HUES64 (cell line): Measurements from ENCODE around the gene TMEM225B.
"Not testable (repeated sequence)": the region's sequence is repeated elsewhere in the genome, so short reads cannot be mapped to it uniquely, and the experiment has no call there.

Source experiments
- H3K27ac ChIP-seq: 2 replicates; pipeline ENCODE4 v1.7.0; 2013; ENCODE audit warnings: low read depth, low read length, inconsistent platforms
- H3K27me3 ChIP-seq: 2 replicates; pipeline ENCODE4 v1.6.1; 2013; ENCODE audit warnings: mild to moderate bottlenecking, low read length; ENCODE audit not compliant: insufficient read depth
- H3K36me3 ChIP-seq: 2 replicates; pipeline ENCODE4 v1.6.1; 2013; ENCODE audit warnings: mild to moderate bottlenecking, low read length; ENCODE audit not compliant: insufficient read depth
- H3K4me1 ChIP-seq: 2 replicates; pipeline ENCODE4 v1.6.1; 2013; ENCODE audit warnings: mild to moderate bottlenecking, low read length, moderate library complexity; ENCODE audit not compliant: insufficient read depth
- H3K4me3 ChIP-seq: 2 replicates; pipeline ENCODE4 v1.5.1; 2013; ENCODE audit warnings: mild to moderate bottlenecking, low read length, moderate library complexity
- H3K9ac ChIP-seq: 2 replicates; pipeline ENCODE4 v1.6.1; 2013; ENCODE audit warnings: mild to moderate bottlenecking, low read depth, low read length
- H3K9me3 ChIP-seq: 2 replicates; pipeline ENCODE4 v1.6.1; 2013; ENCODE audit warnings: low read depth, low read length; ENCODE audit not compliant: insufficient read depth
- whole genome bisulfite sequencing: fragments of 150-250, 120-280 bp; methylation state at CpG from one replicate; pipeline ENCODE4 v1.1.7; 2013; ENCODE audit warnings: missing lambda C conversion rate; 5-methylcytosine and 5-hydroxymethylcytosine counted together

TMEM225B gene

DNA sequence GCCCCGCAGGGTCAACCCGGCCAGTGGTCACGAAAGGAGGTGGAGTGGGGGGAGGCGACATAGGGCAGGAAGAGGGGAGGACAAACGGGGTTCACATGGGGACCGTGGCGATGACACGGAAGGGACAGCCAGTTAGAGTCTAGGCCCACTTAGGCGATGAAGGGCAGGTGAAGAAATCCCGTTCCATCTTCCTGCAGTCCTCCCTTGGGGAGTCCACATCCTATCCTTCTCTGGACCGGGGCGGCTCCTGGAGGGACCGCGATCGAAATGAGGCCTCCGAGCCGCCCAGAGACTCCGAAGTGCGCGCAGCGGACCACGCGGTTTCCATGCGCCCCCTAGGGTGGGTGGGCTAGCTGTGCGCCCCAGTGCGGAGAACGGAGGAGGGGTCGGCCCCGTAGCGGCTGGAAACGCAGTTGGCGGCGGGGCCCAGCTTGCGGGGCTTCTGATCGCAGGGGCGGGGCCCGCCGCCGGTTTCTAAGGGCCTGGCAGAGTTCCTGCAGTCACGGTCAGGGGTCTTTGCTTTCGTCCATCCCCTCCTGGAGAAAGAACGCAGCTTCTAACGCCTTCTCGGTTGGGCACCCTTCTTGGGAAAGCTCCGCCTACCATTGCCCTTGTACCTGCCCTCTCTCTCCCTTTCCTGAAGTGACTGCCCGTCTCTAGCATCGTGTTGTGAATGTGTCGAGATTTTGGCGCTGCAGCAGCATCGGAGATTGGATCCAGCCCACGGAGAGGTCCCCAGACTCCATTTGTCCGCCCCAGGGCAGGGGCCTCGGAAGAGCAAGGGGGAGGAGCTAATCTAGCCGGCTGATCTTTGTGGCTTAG, 17.9 kb upstream of the TMEM225B start:
- Histone ChIP-seq H3K36me3 (no peaks in the 10 kb centered on the region), H3K27me3 (no peaks in the 10 kb centered on the region), H3K4me1 (peaks cover 15% of the 10 kb centered on the region), H3K9me3 (no peaks in the 10 kb centered on the region), H3K27ac (peak overlapping the region; percentile 42), H3K9ac (peak overlapping the region; percentile 82), H3K4me3 (peak overlapping the region; percentile 79)
- WGBS, result 7% methylated on average over 53 of the region's 54 CpGs

DNA sequence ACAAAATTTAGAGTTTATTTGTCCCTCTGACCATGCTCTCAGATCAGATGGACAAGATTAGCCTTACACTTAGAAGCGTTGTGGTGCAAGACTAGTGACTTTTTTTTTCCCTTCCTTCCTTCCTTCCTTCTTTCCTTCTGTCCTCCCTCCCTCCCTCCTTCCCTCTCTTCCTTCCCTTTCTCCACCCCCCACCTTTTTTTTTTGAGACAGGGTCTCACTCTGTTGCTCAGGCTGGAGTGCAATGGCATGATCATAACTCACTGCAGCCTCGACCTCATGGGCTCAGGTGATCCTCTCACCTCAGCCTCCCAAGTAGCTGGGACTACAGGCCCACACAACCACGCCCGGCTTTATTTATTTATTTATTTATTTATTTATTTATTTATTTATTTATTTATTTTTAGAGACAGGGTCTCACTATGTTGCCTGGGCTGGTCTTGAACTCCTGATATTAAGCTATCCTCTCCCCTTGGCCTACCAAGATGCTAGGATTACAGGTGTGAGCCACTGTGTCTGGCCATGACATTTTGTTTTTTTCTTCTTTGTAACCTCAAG, 17.2 kb upstream of the TMEM225B start:
- Histone ChIP-seq H3K4me3 (peak overlapping the region; percentile 79), H3K27ac (peak overlapping the region; percentile 42; the same call in 1 of the 2 replicates), H3K4me1 (peaks cover 10% of the 10 kb centered on the region), H3K9ac (peak overlapping the region; percentile 82)
- H3K27me3 ChIP-seq, H3K9me3 ChIP-seq, H3K36me3 ChIP-seq: not testable (repeated sequence)
- WGBS, result 45% methylated on average over 2 of the region's 4 CpGs

DNA sequence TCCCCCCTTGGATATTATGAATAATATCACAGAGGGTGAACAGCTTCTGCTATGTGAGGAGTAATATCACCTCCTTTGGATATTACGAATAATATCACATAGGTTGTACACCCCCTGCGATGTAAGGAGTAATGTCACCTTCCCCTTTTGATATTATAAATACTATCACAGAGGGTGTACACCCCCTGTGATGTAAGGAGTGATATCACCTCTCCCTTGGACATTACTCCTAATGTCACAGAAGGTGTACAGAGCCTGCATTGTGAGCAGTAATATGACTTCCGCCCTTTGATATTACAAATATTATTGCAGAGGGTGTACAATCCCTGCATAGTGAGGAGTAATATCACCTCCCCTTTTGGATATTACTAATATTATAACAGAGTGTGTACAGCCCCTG, 9.2 kb upstream of the TMEM225B start:
- no CpG with 5 or more reads among the region's 3 CpGs for WGBS
- H3K9me3 ChIP-seq, result peaks cover 15% of the 10 kb centered on the region; the same call in 1 of the 2 replicates
- no peaks in the 10 kb centered on the region for H3K27me3 ChIP-seq
- H3K27ac ChIP-seq, result no peak overlapping the region
- no peaks in the 10 kb centered on the region for H3K4me1 ChIP-seq
- H3K36me3 ChIP-seq, result no peaks in the 10 kb centered on the region
- no peak overlapping the region for H3K4me3 ChIP-seq
- H3K9ac ChIP-seq, result no peak overlapping the region

DNA sequence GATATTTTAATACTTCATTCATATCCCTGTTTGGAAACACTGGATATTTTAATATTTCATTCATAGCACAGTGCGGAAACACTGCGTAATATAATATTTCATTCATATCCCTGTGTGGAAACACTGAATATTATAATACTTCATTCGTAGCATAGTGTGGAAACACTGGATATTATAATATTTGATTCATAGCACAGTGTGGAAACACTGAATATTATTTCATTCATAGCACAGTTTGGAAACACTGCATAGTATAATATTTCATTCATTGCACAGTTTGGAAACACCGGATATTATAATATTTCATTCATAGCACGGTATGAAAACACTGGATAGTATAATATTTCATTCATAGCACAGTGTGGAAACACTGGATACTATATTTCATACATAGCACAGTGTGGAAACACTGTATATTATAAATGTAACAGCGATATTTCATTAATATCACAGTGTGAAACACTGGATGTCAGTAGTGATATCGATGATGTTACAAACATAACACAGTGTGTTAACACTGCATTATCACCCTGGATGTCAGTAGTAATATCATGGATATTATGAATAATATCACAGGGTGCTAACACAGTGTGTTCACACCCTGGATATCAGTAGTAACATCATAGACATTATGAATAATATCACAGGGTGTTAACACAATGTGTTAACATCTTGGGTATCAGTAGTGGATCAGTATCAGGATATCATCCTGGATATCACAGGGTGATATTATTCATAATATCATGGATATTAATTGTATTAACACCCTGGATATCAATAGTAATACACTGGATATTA, 2.9 kb upstream of the TMEM225B start:
- Histone ChIP-seq H3K36me3 (no peaks in the 10 kb centered on the region), H3K4me1 (no peaks in the 10 kb centered on the region), H3K27ac (no peak overlapping the region), H3K4me3 (no peak overlapping the region), H3K9ac (no peak overlapping the region), H3K9me3 (peaks cover 21% of the 10 kb centered on the region), H3K27me3 (no peaks in the 10 kb centered on the region)
- WGBS, result 93% methylated on average over 3 of the region's 7 CpGs

DNA sequence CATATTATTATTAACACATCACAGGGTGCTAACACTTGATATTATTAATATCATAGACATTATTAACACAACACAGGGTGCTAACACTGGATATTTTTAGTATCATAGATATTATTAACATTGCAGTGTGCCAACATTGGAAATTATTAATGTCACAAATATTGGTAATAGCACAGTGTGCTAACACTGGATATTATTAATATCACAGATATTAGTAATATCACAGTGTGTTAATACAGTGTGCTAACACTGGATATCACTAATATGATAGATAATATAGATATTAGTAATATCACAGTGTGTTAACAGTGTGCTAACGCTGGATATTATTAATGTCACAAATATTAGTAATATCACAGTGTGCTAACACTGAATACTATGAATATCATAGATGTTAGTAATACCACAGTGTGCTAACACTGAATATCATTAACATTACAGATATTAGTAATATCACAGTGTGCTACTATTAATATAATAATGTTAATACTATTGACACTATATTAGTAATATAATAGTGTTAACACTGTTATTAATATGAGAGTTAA, 1.6 kb upstream of the TMEM225B start:
- WGBS, result no CpG with 5 or more reads among the region's 1 CpG
- Histone ChIP-seq H3K9me3 (peaks cover 21% of the 10 kb centered on the region), H3K27me3 (no peaks in the 10 kb centered on the region), H3K27ac (no peak overlapping the region), H3K9ac (no peak overlapping the region), H3K4me3 (no peak overlapping the region), H3K36me3 (no peaks in the 10 kb centered on the region), H3K4me1 (no peaks in the 10 kb centered on the region)

DNA sequence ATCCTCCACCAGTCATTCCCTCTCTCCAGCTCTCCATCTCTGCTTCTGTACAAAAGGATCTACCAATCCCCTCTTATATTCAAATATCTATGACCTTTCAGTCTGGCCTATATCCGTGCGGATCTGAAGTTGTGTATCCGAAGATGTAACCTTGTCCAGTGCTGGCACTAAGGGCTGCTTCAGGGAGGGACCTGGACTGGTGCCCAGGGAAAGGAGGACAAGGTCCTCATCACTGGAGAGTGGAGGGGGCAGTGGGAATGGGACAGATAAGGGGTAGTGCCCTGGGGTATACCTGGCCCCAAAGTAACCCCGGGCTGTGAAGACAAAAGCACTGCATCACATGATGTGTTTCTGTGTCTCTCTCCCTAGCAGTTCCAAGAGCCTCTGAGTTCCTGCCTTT, 1.8 kb downstream of the TMEM225B start:
- Histone ChIP-seq H3K27ac (no peak overlapping the region), H3K4me3 (no peak overlapping the region), H3K9ac (no peak overlapping the region), H3K9me3 (0 out of 2 replicates have a peak, but pooled peaks cover 8% of the 10 kb centered on the region), H3K36me3 (no peaks in the 10 kb centered on the region), H3K27me3 (no peaks in the 10 kb centered on the region), H3K4me1 (no peaks in the 10 kb centered on the region)
- 91% methylated on average over 4 of the region's 4 CpGs for WGBS

DNA sequence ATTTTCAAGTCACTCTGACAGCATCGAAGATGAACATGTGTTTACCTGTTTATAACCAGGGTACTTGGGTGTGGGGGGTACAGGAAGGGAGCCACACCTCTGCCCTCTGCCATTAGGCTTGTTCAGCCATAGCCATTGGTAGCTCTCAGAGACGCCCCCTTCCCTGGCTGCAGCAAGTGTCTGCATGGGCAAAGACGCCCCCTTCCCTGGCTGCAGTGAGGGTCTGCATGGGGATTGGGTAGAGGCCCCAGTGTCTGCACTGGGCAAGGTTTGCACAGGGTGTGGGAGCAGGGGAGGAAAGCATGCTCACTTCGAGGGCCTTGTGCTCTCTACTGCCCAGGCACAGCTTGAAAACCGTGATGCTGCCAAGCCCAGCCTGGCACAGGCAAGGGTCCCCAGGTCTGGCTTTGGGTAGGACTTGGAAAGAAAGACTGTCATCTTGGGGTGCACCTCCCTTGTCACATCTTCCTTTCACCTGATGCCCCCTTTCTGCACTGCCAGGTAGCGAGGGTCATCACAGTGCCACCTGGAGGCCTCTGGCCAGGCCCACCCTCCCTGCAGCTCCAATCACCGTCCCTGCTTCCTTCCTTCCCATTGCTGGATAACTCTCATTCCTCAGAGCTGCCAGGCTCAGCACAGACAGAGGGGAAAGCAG, 3.7 kb downstream of the TMEM225B start:
- no peak overlapping the region for H3K4me3 ChIP-seq
- H3K4me1 ChIP-seq, result no peaks in the 10 kb centered on the region
- no peak overlapping the region for H3K27ac ChIP-seq
- H3K9me3 ChIP-seq, result no peaks in the 10 kb centered on the region
- H3K36me3 ChIP-seq, result no peaks in the 10 kb centered on the region
- 74% methylated on average over 7 of the region's 7 CpGs for WGBS
- no peak overlapping the region for H3K9ac ChIP-seq
- H3K27me3 ChIP-seq, result no peaks in the 10 kb centered on the region

DNA sequence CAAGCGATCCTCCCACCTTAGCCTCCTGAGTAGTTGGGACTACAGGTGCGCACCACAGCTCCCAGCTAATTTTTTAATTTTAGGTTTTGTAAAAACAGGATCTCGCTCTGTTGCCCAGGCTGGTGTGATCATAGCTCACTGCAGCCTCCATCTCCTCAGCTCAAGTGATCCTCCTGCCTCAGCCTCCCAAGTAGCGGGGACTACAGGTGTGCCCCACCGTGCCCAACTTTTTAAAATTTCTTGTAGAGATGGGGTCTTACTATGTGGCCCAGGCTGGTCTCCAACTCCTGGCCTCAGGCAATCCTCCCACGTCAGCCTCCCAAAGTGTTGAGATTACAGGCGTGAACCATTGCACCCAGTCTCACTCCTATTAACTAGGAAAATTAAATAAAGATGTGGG, 7.5 kb downstream of the TMEM225B start:
- Histone ChIP-seq H3K36me3 (no peaks in the 10 kb centered on the region), H3K4me1 (no peaks in the 10 kb centered on the region), H3K27me3 (peaks cover 3% of the 10 kb centered on the region; the same call in 1 of the 2 replicates), H3K9me3 (no peaks in the 10 kb centered on the region), H3K27ac (no peak overlapping the region), H3K4me3 (no peak overlapping the region), H3K9ac (no peak overlapping the region)
- 96% methylated on average over 6 of the region's 7 CpGs for WGBS

DNA sequence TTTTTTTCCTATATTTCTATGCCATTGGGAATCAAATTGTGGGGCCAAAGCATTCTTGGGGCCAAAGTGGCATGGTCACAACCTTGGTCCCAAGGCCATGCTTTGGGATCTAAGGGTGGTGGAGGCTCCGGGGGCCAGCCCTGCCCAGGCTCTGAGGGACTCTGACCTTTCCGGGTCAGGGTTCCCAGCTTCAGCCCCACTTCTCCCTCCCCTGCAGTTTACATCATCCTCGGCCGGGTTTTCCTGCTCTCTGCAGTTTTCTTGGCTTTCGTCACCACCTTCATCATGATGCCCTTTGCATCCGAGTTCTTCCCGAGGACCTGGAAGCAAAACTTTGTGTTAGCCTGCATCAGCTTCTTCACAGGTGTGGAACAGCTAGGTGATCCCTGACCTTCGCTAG, 8.5 kb downstream of the TMEM225B start:
- peaks cover 5% of the 10 kb centered on the region; the same call in 1 of the 2 replicates for H3K27me3 ChIP-seq
- no peaks in the 10 kb centered on the region for H3K4me1 ChIP-seq
- no peak overlapping the region for H3K4me3 ChIP-seq
- no peak overlapping the region for H3K27ac ChIP-seq
- H3K9ac ChIP-seq, result no peak overlapping the region
- H3K9me3 ChIP-seq, result no peaks in the 10 kb centered on the region
- WGBS, result 89% methylated on average over 8 of the region's 8 CpGs
- H3K36me3 ChIP-seq, result no peaks in the 10 kb centered on the region

DNA sequence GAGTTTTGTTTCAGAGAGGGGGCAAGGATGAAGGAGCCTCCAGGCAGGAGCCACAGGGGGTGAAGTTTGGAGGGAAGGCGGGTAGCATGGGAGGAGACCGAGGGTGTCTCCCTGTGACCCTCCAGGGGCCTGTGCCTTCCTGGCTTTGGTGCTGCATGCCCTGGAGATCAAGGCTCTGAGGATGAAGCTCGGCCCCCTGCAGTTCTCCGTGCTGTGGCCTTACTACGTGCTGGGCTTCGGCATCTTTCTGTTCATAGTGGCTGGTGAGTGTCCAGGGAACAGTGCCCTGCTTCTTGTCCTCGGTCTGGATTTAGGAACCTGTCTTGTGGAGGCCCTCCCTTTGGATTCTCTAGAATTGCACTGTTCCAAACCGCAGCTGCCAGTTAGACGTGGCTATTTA, 9.5 kb downstream of the TMEM225B start:
- H3K9ac ChIP-seq, result no peak overlapping the region
- H3K27ac ChIP-seq, result no peak overlapping the region
- H3K27me3 ChIP-seq, result peaks cover 5% of the 10 kb centered on the region; the same call in 1 of the 2 replicates
- H3K9me3 ChIP-seq, result no peaks in the 10 kb centered on the region
- 70% methylated on average over 9 of the region's 9 CpGs for WGBS
- H3K36me3 ChIP-seq, result no peaks in the 10 kb centered on the region
- no peak overlapping the region for H3K4me3 ChIP-seq
- H3K4me1 ChIP-seq, result no peaks in the 10 kb centered on the region
